K562 (cell line): Measurements from ENCODE around the gene LMAN1L. TPM values are rescaled to one million over a fixed set of nuclear protein-coding genes. Genes with fewer than 3 reads are reported as not detected.

Source experiments
- ESRRB ChIP-seq: fragments of 250-450 bp; sonication (Bioruptor Pico); IDR thresholded peaks from 2 replicates; pipeline ENCODE4 v1.5.0; 2020; ENCODE audit warnings: mild to moderate bottlenecking, moderate library complexity, borderline replicate concordance
- GATA2 ChIP-seq: sonication (generic); formaldehyde crosslinking; IDR thresholded peaks from 2 replicates; pipeline ENCODE4 v1.4.0; 2020; ENCODE audit warnings: mild to moderate bottlenecking, missing genetic modification reagents
- IRF9 ChIP-seq: fragments of 450-650 bp; IDR thresholded peaks from 2 replicates; pipeline ENCODE4 v1.6.1; 2016; ENCODE audit warnings: missing biosample characterization, missing genetic modification characterization
- RBM34 ChIP-seq: fragments of 200-400 bp; formaldehyde crosslinking; IDR thresholded peaks from 2 replicates; pipeline ENCODE4 v1.6.1; 2018; ENCODE audit warnings: low read length, borderline replicate concordance; ENCODE audit not compliant: insufficient read depth
- ZKSCAN8 ChIP-seq: fragments of 200-800 bp; sonication (Bioruptor generic); IDR thresholded peaks from 2 replicates; pipeline ENCODE4 v1.6.1; 2016; ENCODE audit warnings: missing genetic modification characterization, missing compliant biosample characterization
- ZNF12 ChIP-seq: sonication (generic); formaldehyde crosslinking; IDR thresholded peaks from 2 replicates; pipeline ENCODE4 v1.4.0; 2020; ENCODE audit warnings: mild to moderate bottlenecking, missing genetic modification reagents
- ZNF324 ChIP-seq: fragments of 250-450 bp; sonication (Bioruptor Pico); IDR thresholded peaks from 2 replicates; pipeline ENCODE4 v1.4.0; 2020; ENCODE audit warnings: mild to moderate bottlenecking
- polyA plus RNA-seq, 8 experiments: library from polyadenylated mRNA; depleted of rRNA in 4 of 8; stranded (reverse) in 5 of 8; unstranded in 3 of 8; fragments of >200 nt; fragmentation: Nextera tagmentation in 2 of 8; fragmentation: Illumina TruSeq in 1 of 8; extraction: Ambion mirVana in 2 of 8; extraction: Trizol in 1 of 8; gene quantifications; 2 replicates each; pipeline versions ENCODE4 v1.2.1 to v1.2.3, GENCODE V29; 2011 to 2014; ENCODE audit warnings: inconsistent platforms in 1 of 8, missing spikeins in 1 of 8
- total RNA-seq, 7 experiments: library from RNA; depleted of rRNA in 6 of 7; stranded (reverse); fragments of >200 nt in 6 of 7; fragmentation: Illumina TruSeq in 2 of 7; extraction: Trizol in 2 of 7; gene quantifications; 2 replicates each; pipeline versions ENCODE4 v1.2.1 to v1.2.3, GENCODE V29; 2011 to 2021; ENCODE audit warnings: low replicate concordance in 1 of 7
- TF ChIP-seq, protein P1 (sequence below): IDR thresholded peaks from 3 replicates; pipeline ENCODE4 v1.6.1; 2011; ENCODE audit warnings: borderline replicate concordance, mild to moderate bottlenecking, moderate library complexity; ENCODE audit not compliant: insufficient read length; ENCODE audit errors: extremely low read depth

LMAN1L gene
- total and polyA plus RNA-seq, 9 of the 15 experiments (the other 6 are each of a cell fraction or from before 2014, with no cell fraction given) = not detected

- TF ChIP-seq, protein P1, sequence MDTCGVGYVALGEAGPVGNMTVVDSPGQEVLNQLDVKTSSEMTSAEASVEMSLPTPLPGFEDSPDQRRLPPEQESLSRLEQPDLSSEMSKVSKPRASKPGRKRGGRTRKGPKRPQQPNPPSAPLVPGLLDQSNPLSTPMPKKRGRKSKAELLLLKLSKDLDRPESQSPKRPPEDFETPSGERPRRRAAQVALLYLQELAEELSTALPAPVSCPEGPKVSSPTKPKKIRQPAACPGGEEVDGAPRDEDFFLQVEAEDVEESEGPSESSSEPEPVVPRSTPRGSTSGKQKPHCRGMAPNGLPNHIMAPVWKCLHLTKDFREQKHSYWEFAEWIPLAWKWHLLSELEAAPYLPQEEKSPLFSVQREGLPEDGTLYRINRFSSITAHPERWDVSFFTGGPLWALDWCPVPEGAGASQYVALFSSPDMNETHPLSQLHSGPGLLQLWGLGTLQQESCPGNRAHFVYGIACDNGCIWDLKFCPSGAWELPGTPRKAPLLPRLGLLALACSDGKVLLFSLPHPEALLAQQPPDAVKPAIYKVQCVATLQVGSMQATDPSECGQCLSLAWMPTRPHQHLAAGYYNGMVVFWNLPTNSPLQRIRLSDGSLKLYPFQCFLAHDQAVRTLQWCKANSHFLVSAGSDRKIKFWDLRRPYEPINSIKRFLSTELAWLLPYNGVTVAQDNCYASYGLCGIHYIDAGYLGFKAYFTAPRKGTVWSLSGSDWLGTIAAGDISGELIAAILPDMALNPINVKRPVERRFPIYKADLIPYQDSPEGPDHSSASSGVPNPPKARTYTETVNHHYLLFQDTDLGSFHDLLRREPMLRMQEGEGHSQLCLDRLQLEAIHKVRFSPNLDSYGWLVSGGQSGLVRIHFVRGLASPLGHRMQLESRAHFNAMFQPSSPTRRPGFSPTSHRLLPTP = no peak
- TF ChIP-seq IRF9 (tag) (no peak), ZKSCAN8 (CRISPR knock-in tag) (no peak), ZNF12 (CRISPR knock-in tag) (no peak), ESRRB (CRISPR knock-in tag) (no peak), RBM34 (no peak), GATA2 (CRISPR knock-in tag) (no peak), ZNF324 (CRISPR knock-in tag) (no peak)
- TF ChIP-seq, all 486 proteins: peak for 0
Observed at GRCh38 chr15:74858369-74858740, 45.7 kb downstream of the LMAN1L start (continued).
